Colonic mucosa (tissue), 4 donors: ENCODE results near the gene RASD1. TPM values are rescaled to one million over a fixed set of nuclear protein-coding genes. Genes with fewer than 3 reads are reported as not detected.
A peak's percentile ranks its signal among the peaks of the same experiment; 100 is the strongest.

Experiments used
- DNase-seq: peaks from one replicate; pipeline ENCODE4 v3.0.0-alpha.2; 2020
- H3K27ac ChIP-seq: fragments of 200-600 bp; one replicate; pipeline ENCODE4 v1.8.0; 2021
- H3K27me3 ChIP-seq: fragments of 200-600 bp; one replicate; pipeline ENCODE4 v1.8.0; 2021
- H3K36me3 ChIP-seq: fragments of 200-600 bp; one replicate; pipeline ENCODE4 v1.8.0; 2021
- H3K4me1 ChIP-seq: fragments of 200-600 bp; one replicate; pipeline ENCODE4 v1.8.0; 2021; ENCODE audit warnings: mild to moderate bottlenecking
- H3K4me3 ChIP-seq: fragments of 200-600 bp; one replicate; pipeline ENCODE4 v1.8.0; 2021
- H3K9ac ChIP-seq, 2 donors: one replicate each; pipeline ENCODE4 v1.7.0; 2013; ENCODE audit warnings: control low read depth in 2 of 2, low read depth in 2 of 2, low read length in 2 of 2
- H3K9me3 ChIP-seq: fragments of 200-600 bp; one replicate; pipeline ENCODE4 v1.8.0; 2021
- intact Hi-C: fragments of 100-400 bp; cut with DNase I; formaldehyde crosslinking; loops from one replicate; pipeline ENCODE4 v1.14.1; 2022
- total RNA-seq, 2 donors: library from RNA; stranded (reverse); fragmentation: NEBNext Ultra II Directional in 1 of 2; extraction: Animal tissue kit (Norgen Biotek cat#: 25700) in 1 of 2; gene quantifications; one replicate each; pipeline ENCODE4 v1.2.1, GENCODE V29; 2021
- TF ChIP-seq, protein P1 (sequence below): fragments of 200-600 bp; IDR thresholded peaks from one replicate; pipeline ENCODE4 v1.8.0; 2022; ENCODE audit warnings: antibody characterized with exemption, mild to moderate bottlenecking
- donor health status: healthy.
- donor health status: DM: no; HTN: no; CAD: no.
- donor health status: DM: no; HTN: no; CAD: no.

Gene RASD1
- total RNA-seq, 2 donors from 2014 or later = 21.6 to 24.9 TPM

- H3K9me3 ChIP-seq = no peaks in the 10 kb centered on the region
- peaks cover 6% of the 10 kb centered on the region for H3K4me1 ChIP-seq
- H3K27ac ChIP-seq = peak within 1 kb of the TSS; percentile 75
- peak; percentile 94 for DNase-seq
- H3K4me3 ChIP-seq = peak within 1 kb of the TSS; percentile 67
- peak within 1 kb of the TSS; percentile 84 to 99 for H3K9ac ChIP-seq
- intact Hi-C loops = no loop called here
- TF ChIP-seq, protein P1, sequence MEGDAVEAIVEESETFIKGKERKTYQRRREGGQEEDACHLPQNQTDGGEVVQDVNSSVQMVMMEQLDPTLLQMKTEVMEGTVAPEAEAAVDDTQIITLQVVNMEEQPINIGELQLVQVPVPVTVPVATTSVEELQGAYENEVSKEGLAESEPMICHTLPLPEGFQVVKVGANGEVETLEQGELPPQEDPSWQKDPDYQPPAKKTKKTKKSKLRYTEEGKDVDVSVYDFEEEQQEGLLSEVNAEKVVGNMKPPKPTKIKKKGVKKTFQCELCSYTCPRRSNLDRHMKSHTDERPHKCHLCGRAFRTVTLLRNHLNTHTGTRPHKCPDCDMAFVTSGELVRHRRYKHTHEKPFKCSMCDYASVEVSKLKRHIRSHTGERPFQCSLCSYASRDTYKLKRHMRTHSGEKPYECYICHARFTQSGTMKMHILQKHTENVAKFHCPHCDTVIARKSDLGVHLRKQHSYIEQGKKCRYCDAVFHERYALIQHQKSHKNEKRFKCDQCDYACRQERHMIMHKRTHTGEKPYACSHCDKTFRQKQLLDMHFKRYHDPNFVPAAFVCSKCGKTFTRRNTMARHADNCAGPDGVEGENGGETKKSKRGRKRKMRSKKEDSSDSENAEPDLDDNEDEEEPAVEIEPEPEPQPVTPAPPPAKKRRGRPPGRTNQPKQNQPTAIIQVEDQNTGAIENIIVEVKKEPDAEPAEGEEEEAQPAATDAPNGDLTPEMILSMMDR = no peak
- no peaks in the 10 kb centered on the region for H3K36me3 ChIP-seq
- no peaks in the 10 kb centered on the region for H3K27me3 ChIP-seq
These were observed 19.2 kb downstream of the RASD1 start, which contains the start of gene MED9 for GRCh38 chr17:17476865-17477467. MED9 (plus strand) TSS chr17:17477000; CDS start chr17:17477042, 42 bp downstream.

- H3K4me1 ChIP-seq = peaks cover 6% of the 10 kb centered on the region
- no peaks in the 10 kb centered on the region for H3K27me3 ChIP-seq
- H3K9me3 ChIP-seq = no peaks in the 10 kb centered on the region
- no peaks in the 10 kb centered on the region for H3K36me3 ChIP-seq
- DNase-seq = no peak
- TF ChIP-seq, protein P1 = no peak
- no peak overlapping the region for H3K27ac ChIP-seq
- intact Hi-C loops = no loop called here
- H3K9ac ChIP-seq = no peak overlapping the region
- no peak overlapping the region for H3K4me3 ChIP-seq
These were observed 21.9 kb downstream of the RASD1 start for GRCh38 chr17:17474341-17474740.

DNA sequence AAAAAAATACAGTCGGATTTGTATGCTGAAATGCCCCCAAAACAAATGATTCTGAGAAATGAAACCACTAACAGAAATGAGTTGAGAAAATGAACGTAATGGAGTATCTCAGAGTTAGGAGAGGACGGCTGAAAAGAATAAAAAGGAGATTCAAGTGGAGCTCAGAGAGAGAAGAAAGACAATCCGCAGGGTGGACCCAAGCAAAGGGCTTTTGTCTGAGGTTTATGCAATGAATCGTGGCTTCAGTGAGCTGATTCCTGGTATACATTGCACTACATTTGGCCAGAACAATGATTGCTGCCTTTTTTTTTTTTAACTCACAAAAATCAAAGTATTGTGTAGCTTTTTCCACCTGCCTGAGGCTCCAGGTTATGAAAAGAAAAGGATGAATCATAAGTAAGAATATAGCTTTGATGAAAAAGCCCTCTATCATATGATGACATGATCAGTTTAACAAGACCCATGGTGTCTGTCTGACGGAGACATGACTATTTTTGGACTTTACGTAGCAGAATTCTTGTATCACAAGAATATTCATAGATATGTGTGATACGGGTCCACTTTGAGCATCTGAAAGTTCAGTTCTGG is 23.8 kb downstream of the RASD1 start:
- Histone ChIP-seq H3K27me3 (no peaks in the 10 kb centered on the region), H3K4me3 (no peak overlapping the region), H3K9me3 (no peaks in the 10 kb centered on the region), H3K9ac (no peak overlapping the region), H3K27ac (no peak overlapping the region), H3K36me3 (no peaks in the 10 kb centered on the region), H3K4me1 (peaks cover 5% of the 10 kb centered on the region)
- intact Hi-C loops = no loop called here
- no peak for DNase-seq
- TF ChIP-seq, protein P1 = no peak

DNA sequence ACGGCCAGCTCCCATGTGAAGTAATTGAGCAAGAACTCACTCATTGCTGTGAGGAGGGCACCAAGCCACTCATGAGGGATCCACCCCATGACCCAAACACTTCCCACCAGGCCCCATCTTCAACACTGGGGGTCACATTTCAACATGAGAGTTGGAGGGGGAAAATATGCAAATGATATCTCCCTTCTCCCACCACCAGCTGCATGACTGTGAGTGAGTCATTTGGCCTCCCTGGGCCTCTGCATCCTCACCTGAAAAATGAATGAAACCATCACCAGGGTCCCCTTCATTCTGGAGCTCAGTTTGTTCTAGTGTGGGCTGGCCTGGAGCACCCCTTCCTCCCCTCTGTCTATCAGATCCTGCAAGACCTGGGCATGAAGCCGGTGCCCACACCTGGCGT is 26.2 kb downstream of the RASD1 start:
- no peak for DNase-seq
- Histone ChIP-seq H3K4me3 (no peak overlapping the region), H3K9me3 (no peaks in the 10 kb centered on the region), H3K36me3 (no peaks in the 10 kb centered on the region), H3K27ac (no peak overlapping the region), H3K27me3 (no peaks in the 10 kb centered on the region), H3K9ac (no peak overlapping the region), H3K4me1 (peaks cover 5% of the 10 kb centered on the region)
- TF ChIP-seq, protein P1 = no peak
- intact Hi-C loops = no loop called here

DNA sequence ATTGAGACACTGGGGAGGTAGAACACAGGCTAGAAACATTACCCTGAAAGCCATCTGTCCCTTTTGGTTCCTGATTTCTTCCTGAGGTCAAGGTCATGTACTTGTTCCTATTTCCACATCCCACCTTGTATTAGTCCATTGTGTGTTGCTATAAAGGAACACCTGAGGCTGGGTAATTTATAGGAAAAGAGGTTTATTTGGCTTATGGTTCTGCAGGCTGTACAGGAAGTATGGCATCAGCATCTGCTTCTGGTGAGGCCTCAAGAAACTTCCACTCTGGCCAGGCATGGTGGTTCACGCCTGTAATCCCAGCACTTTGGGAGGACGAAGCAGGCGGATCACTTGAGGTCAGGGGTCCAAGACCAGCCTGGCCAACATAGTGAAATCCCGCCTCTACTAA is 26.8 kb downstream of the RASD1 start:
- intact Hi-C loops = no loop called here
- H3K9me3 ChIP-seq = no peaks in the 10 kb centered on the region
- no peaks in the 10 kb centered on the region for H3K27me3 ChIP-seq
- no peaks in the 10 kb centered on the region for H3K36me3 ChIP-seq
- peaks cover 5% of the 10 kb centered on the region for H3K4me1 ChIP-seq
- TF ChIP-seq, protein P1 = no peak
- H3K4me3 ChIP-seq = no peak overlapping the region
- H3K27ac ChIP-seq = no peak overlapping the region
- no peak overlapping the region for H3K9ac ChIP-seq
- DNase-seq = no peak
